K562 (cell line): ENCODE data around the gene NUP50. TPM values are rescaled to one million over a fixed set of nuclear protein-coding genes. Genes with fewer than 3 reads are reported as not detected.

ENCODE experiments used
- BRD4 ChIP-seq: fragments of 200-600 bp; sonication (generic); IDR thresholded peaks from 2 replicates; pipeline ENCODE4 v1.6.1; 2017; ENCODE audit warnings: inconsistent platforms
- CHD1 ChIP-seq: fragments of 200-600 bp; sonication (generic); IDR thresholded peaks from one replicate; pipeline ENCODE4 v1.6.1; 2012; ENCODE audit warnings: mild to moderate bottlenecking, moderate library complexity, low read length, inconsistent platforms
- CHD2 ChIP-seq: IDR thresholded peaks from 2 replicates; pipeline ENCODE4 v1.6.1; 2011; ENCODE audit warnings: low read depth, low read length
- FOXK1 ChIP-seq: sonication (generic); formaldehyde crosslinking; IDR thresholded peaks from 2 replicates; pipeline ENCODE4 v1.8.0; 2022; ENCODE audit warnings: missing genetic modification reagents, mild to moderate bottlenecking, borderline replicate concordance
- HBP1 ChIP-seq: fragments of 450-650 bp; formaldehyde crosslinking; IDR thresholded peaks from 2 replicates; pipeline ENCODE4 v1.4.0; 2022; ENCODE audit warnings: missing genetic modification characterization
- HSF4 ChIP-seq: fragments of 250-450 bp; sonication (Bioruptor Pico); IDR thresholded peaks from 2 replicates; pipeline ENCODE4 v2.1.2; 2022; ENCODE audit warnings: mild to moderate bottlenecking, moderate library complexity, borderline replicate concordance
- IFI16 ChIP-seq: fragments of 250-450 bp; sonication (Bioruptor Pico); IDR thresholded peaks from 2 replicates; pipeline ENCODE4 v2.1.2; 2022; ENCODE audit warnings: mild to moderate bottlenecking, inconsistent platforms
- MAFG ChIP-seq: fragments of 450-650 bp; conservative IDR thresholded peaks from 2 replicates; pipeline ENCODE4 v1.6.1; 2016; ENCODE audit warnings: missing genetic modification characterization, missing compliant biosample characterization
- MXI1 ChIP-seq: IDR thresholded peaks from 2 replicates; pipeline ENCODE4 v1.6.1; 2011; ENCODE audit warnings: low read depth, mild to moderate bottlenecking, improper control_type of control experiment, low read length
- NBN ChIP-seq: fragments of 450-650 bp; IDR thresholded peaks from 2 replicates; pipeline ENCODE4 v1.6.1; 2016; ENCODE audit warnings: low read depth, mild to moderate bottlenecking
- PCBP2 ChIP-seq: fragments of 200-400 bp; formaldehyde crosslinking; IDR thresholded peaks from 2 replicates; pipeline ENCODE4 v1.6.1; 2018; ENCODE audit warnings: low read length, low read depth, mild to moderate bottlenecking, moderate library complexity; ENCODE audit not compliant: poor library complexity, severe bottlenecking
- POLR2AphosphoS2 ChIP-seq: IDR thresholded peaks from 2 replicates; pipeline ENCODE4 v1.6.1; 2012; ENCODE audit warnings: low read length, improper control_type of control experiment
- POLR3A ChIP-seq: IDR thresholded peaks from 2 replicates; pipeline ENCODE4 v1.6.1; 2011; ENCODE audit warnings: borderline replicate concordance, mild to moderate bottlenecking, moderate library complexity; ENCODE audit not compliant: insufficient read length, insufficient read depth; ENCODE audit errors: extremely low read depth
- PURB ChIP-seq: sonication (generic); formaldehyde crosslinking; IDR thresholded peaks from 2 replicates; pipeline ENCODE4 v1.9.0; 2021; ENCODE audit warnings: low read depth, mild to moderate bottlenecking, missing genetic modification reagents
- RAD51 ChIP-seq: fragments of 450-650 bp; IDR thresholded peaks from 2 replicates; pipeline ENCODE4 v1.7.1; 2016; ENCODE audit warnings: low read depth, mild to moderate bottlenecking, borderline replicate concordance
- RB1 ChIP-seq: fragments of 450-650 bp; IDR thresholded peaks from 2 replicates; pipeline ENCODE4 v1.6.1; 2017; ENCODE audit warnings: low read depth, mild to moderate bottlenecking
- RBBP5 ChIP-seq: fragments of 200-600 bp; sonication (generic); IDR thresholded peaks from 2 replicates; pipeline ENCODE4 v1.6.1; 2012; ENCODE audit warnings: borderline replicate concordance, mild to moderate bottlenecking, low read length, control low read depth, inconsistent platforms; ENCODE audit not compliant: insufficient read depth, poor library complexity, severe bottlenecking
- RNF2 ChIP-seq: sonication (generic); IDR thresholded peaks from 2 replicates; pipeline ENCODE4 v1.6.1; 2016
- SMARCB1 ChIP-seq: IDR thresholded peaks from 2 replicates; pipeline ENCODE4 v1.6.1; 2011; ENCODE audit warnings: improper control_type of control experiment, low read depth; ENCODE audit not compliant: insufficient read length
- TGIF2 ChIP-seq: sonication (generic); formaldehyde crosslinking; IDR thresholded peaks from 2 replicates; pipeline ENCODE4 v1.8.1; 2022; ENCODE audit warnings: mild to moderate bottlenecking, missing genetic modification reagents, moderate library complexity
- ZNF232 ChIP-seq: sonication (generic); formaldehyde crosslinking; IDR thresholded peaks from 2 replicates; pipeline ENCODE4 v1.8.0; 2022; ENCODE audit warnings: mild to moderate bottlenecking, missing genetic modification reagents
- ZNF280B ChIP-seq: fragments of 250-450 bp; sonication (Bioruptor Pico); IDR thresholded peaks from 2 replicates; pipeline ENCODE4 v1.5.1; 2021; ENCODE audit warnings: mild to moderate bottlenecking
- ZNF282 ChIP-seq: sonication (generic); formaldehyde crosslinking; IDR thresholded peaks from 2 replicates; pipeline ENCODE4 v1.8.1; 2023; ENCODE audit warnings: missing genetic modification reagents
- ZNF507 ChIP-seq: conservative IDR thresholded peaks from 2 replicates; pipeline ENCODE4 v1.6.1; 2017; ENCODE audit warnings: missing genetic modification characterization, missing compliant biosample characterization
- ZNF75A ChIP-seq: fragments of 450-650 bp; formaldehyde crosslinking; IDR thresholded peaks from 2 replicates; pipeline ENCODE4 v1.4.0; 2020; ENCODE audit warnings: mild to moderate bottlenecking
- ZSCAN32 ChIP-seq: fragments of 450-650 bp; formaldehyde crosslinking; IDR thresholded peaks from 2 replicates; pipeline ENCODE4 v1.4.0; 2020; ENCODE audit warnings: mild to moderate bottlenecking, moderate library complexity
- polyA plus RNA-seq, 8 experiments: library from polyadenylated mRNA; depleted of rRNA in 4 of 8; stranded (reverse) in 5 of 8; unstranded in 3 of 8; fragments of >200 nt; fragmentation: Nextera tagmentation in 2 of 8; fragmentation: Illumina TruSeq in 1 of 8; extraction: Ambion mirVana in 2 of 8; extraction: Trizol in 1 of 8; gene quantifications; 2 replicates each; pipeline versions ENCODE4 v1.2.1 to v1.2.3, GENCODE V29; 2011 to 2014; ENCODE audit warnings: inconsistent platforms in 1 of 8, missing spikeins in 1 of 8
- total RNA-seq, 7 experiments: library from RNA; depleted of rRNA in 6 of 7; stranded (reverse); fragments of >200 nt in 6 of 7; fragmentation: Illumina TruSeq in 2 of 7; extraction: Trizol in 2 of 7; gene quantifications; 2 replicates each; pipeline versions ENCODE4 v1.2.1 to v1.2.3, GENCODE V29; 2011 to 2021; ENCODE audit warnings: low replicate concordance in 1 of 7

NUP50 gene
- total and polyA plus RNA-seq, 9 of the 15 experiments (the other 6 are each of a cell fraction or from before 2014, with no cell fraction given) = 23.8 to 83.7 (median 55.3) TPM

- no peak for TF ChIP-seq SMARCB1
- no peak for TF ChIP-seq PCBP2
- TF ChIP-seq RAD51 = peak; percentile 96
- no peak for TF ChIP-seq BRD4
- TF ChIP-seq PURB (CRISPR knock-in tag) = no peak
- peak; percentile 21; the same call in 1 of the 2 replicates for TF ChIP-seq NBN
- TF ChIP-seq ZNF232 (CRISPR knock-in tag) = no peak
- TF ChIP-seq CHD2 = no peak
- TF ChIP-seq ZSCAN32 = no peak
- TF ChIP-seq HBP1 (CRISPR knock-in tag) = no peak
- no peak for TF ChIP-seq ZNF282 (CRISPR knock-in tag)
- TF ChIP-seq ZNF280B (CRISPR knock-in tag) = no peak
- no peak for TF ChIP-seq TGIF2 (CRISPR knock-in tag)
- no peak for TF ChIP-seq POLR3A
- TF ChIP-seq POLR2AphosphoS2 = no peak
- no peak for TF ChIP-seq ZNF507
- no peak for TF ChIP-seq ZNF75A (CRISPR knock-in tag)
- no peak for TF ChIP-seq RB1
- no peak for TF ChIP-seq FOXK1
- no peak for TF ChIP-seq RNF2
- TF ChIP-seq IFI16 (CRISPR knock-in tag) = no peak
- peak; percentile 50; the same call in 1 of the 2 replicates for TF ChIP-seq MAFG (tag)
- TF ChIP-seq HSF4 = no peak
- no peak for TF ChIP-seq MXI1
- peak; percentile 33 for TF ChIP-seq RBBP5
- TF ChIP-seq CHD1 = no peak
These were observed 6.1 kb downstream of the NUP50 start (continued) for GRCh38 chr22:45169591-45170466.
